K562 (cell line): Measurements from ENCODE around the gene SLC25A45. TPM values are rescaled to one million over a fixed set of nuclear protein-coding genes. Genes with fewer than 3 reads are reported as not detected.

ENCODE experiments used
- ATAC-seq: fragments of 200-7000 bp; cut with Tn5 transposase; 3 replicates; pipeline ENCODE4 v1.9.1; 2020; ENCODE audit warnings: moderate library complexity
- BruUV-seq: library from RNA; stranded (reverse); fragments of 400-500 nt; replicated peaks from 2 replicates; lab custom pipeline; 2021; lab: Mats Ljungman, UMichigan
- CTCF ChIA-PET: fragments of 300-600 bp; formaldehyde crosslinking; extraction: SDS; loops from one replicate; lab custom pipeline; 2021; ENCODE audit warnings: low intra/inter-chr PET ratio; lab: Yijun Ruan, JAX
- POLR2A ChIA-PET: fragments of 300-600, 350-650 bp; sonication (Branson Sonifier 250); formaldehyde crosslinking; extraction: SDS; loops from one replicate; lab custom pipeline; 2021; ENCODE audit warnings: antibody characterized with exemption, inconsistent platforms; lab: Yijun Ruan, JAX
- DNase-seq, 4 experiments: peaks; one replicate each; pipeline versions ENCODE4 v3.0.0 to v3.0.0-alpha.2; 2011 to 2018; ENCODE audit warnings: low spot score in 3 of 4, mixed read lengths in 3 of 4; ENCODE audit errors: extremely low read depth in 1 of 4
- FAIRE-seq: peaks from 2 replicates; lab custom pipeline; 2011; peaks lifted over from hg19 to GRCh38; lab: Jason Lieb, UNC
- H2AFZ ChIP-seq: 2 replicates; pipeline ENCODE4 v1.6.0; 2011; ENCODE audit warnings: low read depth, low read length, control low read depth, inconsistent platforms
- H3K27ac ChIP-seq: fragments of 200-600 bp; 3 replicates; pipeline ENCODE4 v1.8.0; 2011; ENCODE audit warnings: low read depth, mild to moderate bottlenecking, control low read depth, inconsistent platforms, low read length, moderate library complexity, mixed read lengths; ENCODE audit errors: extremely low read depth
- H3K27me3 ChIP-seq, 2 experiments: fragments of 300-600 bp in 1 of 2; 2 replicates in 1 of 2; 3 replicates in 1 of 2; pipeline versions ENCODE4 v1.6.0 to v1.8.0; 2011; ENCODE audit warnings: inconsistent platforms in 2 of 2, low read length in 2 of 2, mild to moderate bottlenecking in 1 of 2, mixed read lengths in 1 of 2, moderate library complexity in 1 of 2; ENCODE audit not compliant: control insufficient read depth in 2 of 2, insufficient read depth in 2 of 2
- H3K36me3 ChIP-seq: fragments of 300-600 bp; 3 replicates; pipeline ENCODE4 v1.8.0; 2011; ENCODE audit warnings: mild to moderate bottlenecking, low read length, inconsistent platforms; ENCODE audit not compliant: control insufficient read depth, insufficient read depth
- H3K4me1 ChIP-seq, 2 experiments: fragments of 200-600 bp in 1 of 2; replicated peaks in 1 of 2; 2 replicates in 1 of 2; 3 replicates in 1 of 2; pipeline versions ENCODE4 v1.5.1 to v1.8.0; 2011; ENCODE audit warnings: inconsistent platforms in 2 of 2, low read length in 2 of 2, mild to moderate bottlenecking in 1 of 2, mixed read lengths in 1 of 2, moderate library complexity in 1 of 2; ENCODE audit not compliant: control insufficient read depth in 2 of 2, insufficient read depth in 2 of 2
- H3K4me2 ChIP-seq: 2 replicates; pipeline ENCODE4 v1.6.1; 2011; ENCODE audit warnings: low read length, control low read depth, inconsistent platforms, mixed read lengths; ENCODE audit not compliant: insufficient read depth
- H3K4me3 ChIP-seq: fragments of 200-600 bp; sonication (generic), shearing (Covaris generic); 2 replicates; pipeline ENCODE4 v1.5.1; 2016; ENCODE audit warnings: control low read depth, inconsistent platforms
- H3K79me2 ChIP-seq: fragments of 200-600 bp; 3 replicates; pipeline ENCODE4 v1.8.0; 2011; ENCODE audit warnings: low read length, inconsistent platforms; ENCODE audit not compliant: control insufficient read depth, insufficient read depth
- H3K9ac ChIP-seq, 2 experiments: 2 replicates each; pipeline versions ENCODE4 v1.6.0 to v1.6.1; 2011; ENCODE audit warnings: low read depth in 2 of 2, low read length in 2 of 2, control low read depth in 1 of 2, inconsistent platforms in 1 of 2, mild to moderate bottlenecking in 1 of 2, mixed read lengths in 1 of 2; ENCODE audit not compliant: insufficient read depth in 1 of 2
- H3K9me1 ChIP-seq: one replicate; pipeline ENCODE4 v1.6.0; 2011; ENCODE audit warnings: inconsistent platforms, mild to moderate bottlenecking, low read length, moderate library complexity; ENCODE audit not compliant: control insufficient read depth, insufficient read depth
- H3K9me3 ChIP-seq: replicated peaks from 2 replicates; pipeline ENCODE4 v1.5.1; 2011; ENCODE audit warnings: low read depth, low read length, inconsistent platforms; ENCODE audit not compliant: control insufficient read depth, insufficient read depth
- H4K20me1 ChIP-seq: replicated peaks from 2 replicates; pipeline ENCODE4 v1.6.1; 2011; ENCODE audit warnings: low read length, inconsistent platforms, mixed read lengths; ENCODE audit not compliant: control insufficient read depth, insufficient read depth
- FOXA3 ChIP-seq, 2 experiments: fragments of 450-650 bp in 1 of 2; sonication (generic) in 1 of 2; formaldehyde crosslinking; IDR thresholded peaks in 1 of 2; conservative IDR thresholded peaks in 1 of 2; 2 replicates each; pipeline versions ENCODE4 v1.4.0 to v1.8.0; 2020 to 2022; ENCODE audit warnings: mild to moderate bottlenecking in 2 of 2, missing genetic modification reagents in 1 of 2
- MTA2 ChIP-seq: fragments of 450-650 bp; IDR thresholded peaks from 2 replicates; pipeline ENCODE4 v1.6.1; 2016; ENCODE audit warnings: low read depth
- PHF20 ChIP-seq: fragments of 450-650 bp; IDR thresholded peaks from 2 replicates; pipeline ENCODE4 v1.6.1; 2018; ENCODE audit not compliant: partially characterized antibody
- ZBTB33 ChIP-seq: sonication (generic); formaldehyde crosslinking; IDR thresholded peaks from 2 replicates; pipeline ENCODE4 v1.8.1; 2023; ENCODE audit warnings: mild to moderate bottlenecking, missing genetic modification reagents
- WGBS: fragments of 100-300 bp; shearing (Covaris generic); methylation state at CpG from one replicate; pipeline ENCODE4 v1.1.6; 2016; ENCODE audit warnings: low coverage, mixed read lengths; ENCODE audit not compliant: insufficient coverage; ENCODE audit errors: missing lambda C conversion rate; 5-methylcytosine and 5-hydroxymethylcytosine counted together
- in situ Hi-C: fragments of 300-500 bp; cut with MboI; formaldehyde crosslinking; loops from 4 replicates; pipeline ENCODE4 v1.15.0; 2018; ENCODE audit warnings: inconsistent platforms, mixed read lengths
- intact Hi-C: fragments of 100-400 bp; cut with micrococcal nuclease; formaldehyde crosslinking; loops from 2 replicates; pipeline ENCODE4 v1.14.2; 2022
- polyA plus RNA-seq, 8 experiments: library from polyadenylated mRNA; depleted of rRNA in 4 of 8; stranded (reverse) in 5 of 8; unstranded in 3 of 8; fragments of >200 nt; fragmentation: Nextera tagmentation in 2 of 8; fragmentation: Illumina TruSeq in 1 of 8; extraction: Ambion mirVana in 2 of 8; extraction: Trizol in 1 of 8; gene quantifications; 2 replicates each; pipeline versions ENCODE4 v1.2.1 to v1.2.3, GENCODE V29; 2011 to 2014; ENCODE audit warnings: inconsistent platforms in 1 of 8, missing spikeins in 1 of 8
- total RNA-seq, 7 experiments: library from RNA; depleted of rRNA in 6 of 7; stranded (reverse); fragments of >200 nt in 6 of 7; fragmentation: Illumina TruSeq in 2 of 7; extraction: Trizol in 2 of 7; gene quantifications; 2 replicates each; pipeline versions ENCODE4 v1.2.1 to v1.2.3, GENCODE V29; 2011 to 2021; ENCODE audit warnings: low replicate concordance in 1 of 7

The SLC25A45 gene
- total and polyA plus RNA-seq, 9 of the 15 experiments (the other 6 are each of a cell fraction or from before 2014, with no cell fraction given): 0.15 to 2.3 (median 0.68) TPM

GRCh38 chr11:65377777-65378176, 4.7 kb downstream of the SLC25A45 start:
- Histone ChIP-seq H2AFZ (no peak overlapping the region), H3K4me2 (no peak overlapping the region), H3K9me3 (no peaks in the 10 kb centered on the region), H3K79me2 (no peaks in the 10 kb centered on the region), H3K27ac (no peak overlapping the region), H3K4me3 (no peak overlapping the region), H3K36me3 (no peaks in the 10 kb centered on the region)
- CTCF ChIA-PET: no interaction called here
- POLR2A ChIA-PET: interaction anchor here (1.6 to 16.2 kb wide), 3 partner anchors 11 to 125 kb away, joined by 4 to 253 read pairs (median 250); partner anchors contain the start of genes MALAT1 and NEAT1
- DNase-seq: no peak
- in situ Hi-C loops: no loop called here
- FAIRE-seq: no peak
- intact Hi-C loops: no loop called here
- TF ChIP-seq ZBTB33 (peak; percentile 99), MTA2 (no peak), FOXA3 (CRISPR knock-in tag; conservative IDR thresholded peaks at IDR 0.05 in 1 of 2, IDR thresholded peaks at IDR 0.05 in 1 of 2) (peak in 1 of 2 experiments; percentile 93; a peak in 2 of 4 replicates), PHF20 (no peak)
- TF ChIP-seq, all 486 proteins: peak for 2
- Histone ChIP-seq H3K27me3 (no peaks in the 10 kb centered on the region), H4K20me1 (no peaks in the 10 kb centered on the region; the same call in 1 of the 2 replicates), H3K9ac (peak overlapping the region in 1 of 2 experiments; percentile 82; a peak in 2 of 4 replicates), H3K4me1 (peaks cover 9 to 63% of the 10 kb centered on the region in 2 experiments), H3K9me1 (no peaks in the 10 kb centered on the region)
- BruUV-seq: no TSS peak
- WGBS: 58% methylated on average over 8 of the region's 8 CpGs
- no peak for ATAC-seq
